Uterus (tissue), 2 donors: ENCODE data around the gene NBEA.

Experiments used
- CTCF ChIP-seq, 4 experiments: fragments of 200-600 bp in 2 of 4; fragments of 450-650 bp in 2 of 4; sonication (generic) in 2 of 4; IDR thresholded peaks; one replicate each; pipeline ENCODE4 v1.5.1; 2016 to 2019; ENCODE audit warnings: antibody characterized with exemption in 4 of 4, mild to moderate bottlenecking in 2 of 4, moderate library complexity in 1 of 4
- POLR2A ChIP-seq, 2 donors: fragments of 450-650 bp; IDR thresholded peaks; one replicate each; pipeline ENCODE4 v1.6.1; 2016; ENCODE audit warnings: antibody characterized with exemption in 2 of 2, mild to moderate bottlenecking in 1 of 2, moderate library complexity in 1 of 2

- TF ChIP-seq CTCF (IDR thresholded peaks at IDR 0.05): no peak
- TF ChIP-seq POLR2A (IDR thresholded peaks at IDR 0.05): no peak
These were observed 764.2 kb downstream of the NBEA start for GRCh38 chr13:35706281-35706680.
